H1 (cell line): ENCODE results near the gene FAM83B. TPM values are rescaled to one million over a fixed set of nuclear protein-coding genes. Genes with fewer than 3 reads are reported as not detected.

ENCODE experiments used
- CTCF ChIA-PET: fragments of 300-600 bp; sonication (Branson Sonifier 250); formaldehyde crosslinking; loops from one replicate; lab custom pipeline; 2021; ENCODE audit not compliant: partially characterized antibody; lab: Charles Lee
- POLR2A ChIA-PET: fragments of 300-600 bp; sonication (Branson Sonifier 250); formaldehyde crosslinking; loops from one replicate; lab custom pipeline; 2021; ENCODE audit warnings: inconsistent platforms; ENCODE audit not compliant: partially characterized antibody; lab: Charles Lee
- DNase-seq, 2 experiments: peaks; one replicate each; pipeline versions ENCODE4 v3.0.0 to v3.0.0-alpha.2; 2010 to 2022; ENCODE audit warnings: low spot score in 2 of 2, low read depth in 1 of 2, mixed read lengths in 1 of 2
- FAIRE-seq: peaks from 2 replicates; lab custom pipeline; 2011; peaks lifted over from hg19 to GRCh38; lab: Jason Lieb, UNC
- H2AFZ ChIP-seq: 2 replicates; pipeline ENCODE4 v1.8.1; 2012; ENCODE audit warnings: low read length, inconsistent platforms
- H2AK5ac ChIP-seq: 2 replicates; pipeline ENCODE4 v1.6.1; 2013; ENCODE audit warnings: low read depth, low read length
- H2BK120ac ChIP-seq: replicated peaks from 2 replicates; pipeline ENCODE3; 2013; ENCODE audit warnings: low read depth, low read length, inconsistent platforms
- H2BK12ac ChIP-seq: 2 replicates; pipeline ENCODE4 v1.6.1; 2013; ENCODE audit warnings: low read depth, low read length
- H2BK15ac ChIP-seq: 2 replicates; pipeline ENCODE4 v1.6.1; 2013; ENCODE audit warnings: low read length
- H2BK20ac ChIP-seq: 2 replicates; pipeline ENCODE4 v1.6.1; 2013; ENCODE audit warnings: low read length
- H2BK5ac ChIP-seq: 2 replicates; pipeline ENCODE4 v1.6.1; 2013; ENCODE audit warnings: low read depth, low read length
- H3K14ac ChIP-seq: 2 replicates; pipeline ENCODE4 v1.6.1; 2013; ENCODE audit warnings: inconsistent platforms; ENCODE audit not compliant: insufficient read length
- H3K18ac ChIP-seq: 2 replicates; pipeline ENCODE4 v1.6.1; 2013; ENCODE audit warnings: low read length; ENCODE audit errors: extremely low read depth
- H3K23ac ChIP-seq: 2 replicates; pipeline ENCODE4 v1.6.1; 2013; ENCODE audit warnings: inconsistent platforms; ENCODE audit not compliant: insufficient read length
- H3K23me2 ChIP-seq: 2 replicates; pipeline ENCODE4 v1.6.1; 2013; ENCODE audit warnings: low read depth, low read length
- H3K27ac ChIP-seq: 2 replicates; pipeline ENCODE4 v1.6.1; 2011; ENCODE audit warnings: low read depth, low read length, inconsistent platforms
- H3K27me3 ChIP-seq, 4 experiments: replicated peaks in 1 of 4; 1 replicate in 1 of 4; 2 replicates in 3 of 4; pipeline versions ENCODE4 v1.6.1 to v1.8.1; 2011 to 2013; ENCODE audit warnings: low read length in 3 of 4, mild to moderate bottlenecking in 3 of 4, inconsistent platforms in 2 of 4, mixed read lengths in 2 of 4, moderate library complexity in 1 of 4; ENCODE audit not compliant: control insufficient read depth in 3 of 4, insufficient read depth in 3 of 4; ENCODE audit errors: extremely low read depth in 1 of 4
- H3K36me3 ChIP-seq, 4 experiments: 2 replicates each; pipeline versions ENCODE4 v1.6.1 to v1.8.1; 2011 to 2013; ENCODE audit warnings: mild to moderate bottlenecking in 4 of 4, low read length in 3 of 4, moderate library complexity in 2 of 4, control low read depth in 1 of 4, inconsistent platforms in 1 of 4; ENCODE audit not compliant: insufficient read depth in 4 of 4, control insufficient read depth in 2 of 4
- H3K4ac ChIP-seq: replicated peaks from 2 replicates; pipeline ENCODE3; 2013; ENCODE audit warnings: low read length, low read depth, mixed read lengths, inconsistent platforms; ENCODE audit not compliant: insufficient read length
- H3K4me1 ChIP-seq, 4 experiments: replicated peaks in 1 of 4; 1 replicate in 1 of 4; 2 replicates in 3 of 4; pipeline versions ENCODE4 v1.6.1 to v1.8.1; 2011 to 2013; ENCODE audit warnings: low read length in 3 of 4, inconsistent platforms in 2 of 4, mixed read lengths in 1 of 4; ENCODE audit not compliant: insufficient read depth in 4 of 4, control insufficient read depth in 3 of 4
- H3K4me2 ChIP-seq, 2 experiments: 2 replicates each; pipeline versions ENCODE4 v1.6.1 to v1.8.1; 2011 to 2013; ENCODE audit warnings: low read depth in 2 of 2, low read length in 2 of 2, control low read depth in 1 of 2, inconsistent platforms in 1 of 2, mild to moderate bottlenecking in 1 of 2; ENCODE audit not compliant: insufficient read depth in 1 of 2
- H3K4me3 ChIP-seq, 4 experiments: fragments of 200-600, 300-600 bp in 1 of 4; sonication (generic), shearing (Covaris generic), sonication (Bioruptor Twin) in 1 of 4; 2 replicates each; pipeline versions ENCODE4 v1.5.1 to v1.8.1; 2011 to 2016; ENCODE audit warnings: low read length in 4 of 4, low read depth in 3 of 4, control low read depth in 2 of 4, inconsistent platforms in 2 of 4, mild to moderate bottlenecking in 2 of 4, mixed read lengths in 1 of 4, moderate library complexity in 1 of 4; ENCODE audit not compliant: insufficient read depth in 2 of 4; ENCODE audit errors: extremely low read depth in 1 of 4
- H3K56ac ChIP-seq: replicated peaks from 2 replicates; pipeline ENCODE3; 2013; ENCODE audit warnings: low read depth, mild to moderate bottlenecking, mixed read lengths, low read length, inconsistent platforms; ENCODE audit not compliant: insufficient read length
- H3K79me1 ChIP-seq: 2 replicates; pipeline ENCODE4 v1.6.1; 2013; ENCODE audit warnings: low read depth, low read length, control low read depth
- H3K79me2 ChIP-seq, 2 experiments: 2 replicates each; pipeline versions ENCODE4 v1.6.1 to v1.8.1; 2012 to 2013; ENCODE audit warnings: low read length in 2 of 2, mild to moderate bottlenecking in 2 of 2, inconsistent platforms in 1 of 2; ENCODE audit not compliant: insufficient read depth in 2 of 2, control insufficient read depth in 1 of 2
- H3K9ac ChIP-seq, 4 experiments: replicated peaks in 1 of 4; 1 replicate in 1 of 4; 2 replicates in 3 of 4; pipeline versions ENCODE4 v1.6.1 to v1.8.1; 2011 to 2013; ENCODE audit warnings: low read depth in 3 of 4, low read length in 3 of 4, control low read depth in 2 of 4, mild to moderate bottlenecking in 2 of 4, moderate library complexity in 2 of 4, inconsistent platforms in 1 of 4; ENCODE audit errors: extremely low read depth in 1 of 4
- H3K9me3 ChIP-seq, 2 experiments: 2 replicates each; pipeline versions ENCODE4 v1.6.1 to v1.8.1; 2012 to 2013; ENCODE audit warnings: mild to moderate bottlenecking in 2 of 2, moderate library complexity in 2 of 2, control low read depth in 1 of 2, inconsistent platforms in 1 of 2, low read depth in 1 of 2, low read length in 1 of 2, mixed read lengths in 1 of 2; ENCODE audit not compliant: insufficient read depth in 2 of 2
- H4K20me1 ChIP-seq, 2 experiments: replicated peaks in 1 of 2; 2 replicates each; pipeline versions ENCODE3 to v1.8.1; 2011 to 2013; ENCODE audit warnings: inconsistent platforms in 2 of 2, low read length in 2 of 2, mild to moderate bottlenecking in 1 of 2; ENCODE audit not compliant: insufficient read depth in 2 of 2, control insufficient read depth in 1 of 2
- H4K5ac ChIP-seq: 2 replicates; pipeline ENCODE4 v1.6.1; 2013; ENCODE audit warnings: low read length, low read depth, mixed read lengths, inconsistent platforms; ENCODE audit not compliant: insufficient read length
- H4K8ac ChIP-seq: 2 replicates; pipeline ENCODE4 v1.8.0; 2013; ENCODE audit warnings: mild to moderate bottlenecking, moderate library complexity, low read length, inconsistent platforms; ENCODE audit not compliant: insufficient read depth; ENCODE audit errors: extremely low read depth
- H4K91ac ChIP-seq: replicated peaks from 2 replicates; pipeline ENCODE3; 2013; ENCODE audit warnings: low read length, mixed read lengths, inconsistent platforms; ENCODE audit not compliant: insufficient read length
- CBX8 ChIP-seq: fragments of 300-800, 300-1000 bp; sonication (generic); IDR thresholded peaks from 2 replicates; pipeline ENCODE4 v1.7.1; 2016; ENCODE audit warnings: low read depth, low read length, borderline replicate concordance
- CTBP2 ChIP-seq: IDR thresholded peaks from 2 replicates; pipeline ENCODE4 v1.7.0; 2011; ENCODE audit warnings: borderline replicate concordance, mild to moderate bottlenecking, moderate library complexity, mixed read lengths, low read length; ENCODE audit not compliant: insufficient read depth, insufficient read length
- FOSL1 ChIP-seq: IDR thresholded peaks from 2 replicates; pipeline ENCODE4 v1.6.1; 2011; ENCODE audit warnings: mild to moderate bottlenecking, low read depth, low read length, moderate library complexity; ENCODE audit not compliant: insufficient read depth
- GABPA ChIP-seq: IDR thresholded peaks from 2 replicates; pipeline ENCODE4 v1.6.1; 2011; ENCODE audit warnings: mild to moderate bottlenecking, low read length, moderate library complexity, borderline replicate concordance; ENCODE audit not compliant: insufficient read depth
- HDAC6 ChIP-seq: IDR thresholded peaks from one replicate; pipeline ENCODE4 v1.7.1; 2012; ENCODE audit warnings: low read depth, mild to moderate bottlenecking, inconsistent platforms, low read length, moderate library complexity
- NANOG ChIP-seq: IDR thresholded peaks from 2 replicates; pipeline ENCODE4 v1.6.1; 2011; ENCODE audit warnings: low read length, low read depth, mild to moderate bottlenecking, inconsistent platforms; ENCODE audit not compliant: insufficient read depth, poor library complexity, severe bottlenecking
- NRF1 ChIP-seq: IDR thresholded peaks from 2 replicates; pipeline ENCODE4 v1.6.1; 2011; ENCODE audit warnings: mild to moderate bottlenecking, low read depth, low read length, improper control_type of control experiment
- POLR2A ChIP-seq, 2 experiments: IDR thresholded peaks; 1 replicate in 1 of 2; 2 replicates in 1 of 2; pipeline ENCODE4 v1.6.1; 2011; ENCODE audit warnings: low read depth in 2 of 2, low read length in 2 of 2, mild to moderate bottlenecking in 2 of 2; ENCODE audit errors: control extremely low read depth in 1 of 2
- POLR2AphosphoS5 ChIP-seq: IDR thresholded peaks from 2 replicates; pipeline ENCODE4 v1.6.1; 2011; ENCODE audit warnings: low read depth, low read length
- RXRA ChIP-seq: IDR thresholded peaks from 2 replicates; pipeline ENCODE4 v1.6.1; 2011; ENCODE audit warnings: low read depth, mild to moderate bottlenecking, low read length, moderate library complexity; ENCODE audit not compliant: insufficient read depth
- SIX5 ChIP-seq: IDR thresholded peaks from 2 replicates; pipeline ENCODE4 v1.6.1; 2011; ENCODE audit warnings: mild to moderate bottlenecking, low read depth, low read length
- SP4 ChIP-seq: IDR thresholded peaks from 2 replicates; pipeline ENCODE4 v1.6.1; 2012; ENCODE audit warnings: low read length, inconsistent platforms
- SRF ChIP-seq: IDR thresholded peaks from 2 replicates; pipeline ENCODE4 v1.6.1; 2011; ENCODE audit warnings: mild to moderate bottlenecking, low read depth, low read length, moderate library complexity
- TAF7 ChIP-seq: optimal IDR thresholded peaks from 2 replicates; pipeline ENCODE3; 2011; ENCODE audit warnings: low read depth, mild to moderate bottlenecking, inconsistent platforms, low read length, moderate library complexity, borderline replicate concordance
- TCF12 ChIP-seq: IDR thresholded peaks from 2 replicates; pipeline ENCODE4 v1.6.1; 2011; ENCODE audit warnings: low read depth, mild to moderate bottlenecking, low read length
- WGBS, 2 experiments: shearing (Covaris generic) in 1 of 2; methylation state at CpG; one replicate each; pipeline versions ENCODE4 v1.1.6 to v1.1.7; 2013 to 2015; ENCODE audit warnings: low lambda C conversion rate in 2 of 2, mixed read lengths in 2 of 2, inconsistent platforms in 1 of 2, low coverage in 1 of 2, missing lambda C conversion rate in 1 of 2; ENCODE audit not compliant: insufficient replicate concordance in 2 of 2, insufficient coverage in 1 of 2, insufficient read length in 1 of 2; ENCODE audit errors: extremely low coverage in 1 of 2, missing lambda C conversion rate in 1 of 2; 5-methylcytosine and 5-hydroxymethylcytosine counted together
- polyA plus RNA-seq, 7 experiments: library from polyadenylated mRNA; depleted of rRNA in 3 of 7; stranded (reverse) in 5 of 7; unstranded in 2 of 7; fragments of >200 nt in 5 of 7; fragments of 200-250 nt in 2 of 7; gene quantifications; 1 replicate in 5 of 7; 2 replicates in 1 of 7; 4 replicates in 1 of 7; pipeline versions ENCODE4 v1.2.1 to v1.2.3, GENCODE V29; 2011 to 2013; ENCODE audit warnings: missing spikeins in 2 of 7, mixed read lengths in 2 of 7
- total RNA-seq: library from RNA; stranded (reverse); fragmentation: NEBNext Ultra II Directional; extraction: Animal tissue kit (Norgen Biotek cat#: 25700); gene quantifications from 2 replicates; pipeline ENCODE4 v1.2.1, GENCODE V29; 2021
- TF ChIP-seq, protein P1 (sequence below): IDR thresholded peaks from 2 replicates; pipeline ENCODE4 v1.6.1; 2012; ENCODE audit warnings: inconsistent platforms

The FAM83B gene
- total and polyA plus RNA-seq, 2 of the 8 experiments (the other 6 are each of a cell fraction or from before 2014, with no cell fraction given): 0.71 to 5.7 TPM

DNA sequence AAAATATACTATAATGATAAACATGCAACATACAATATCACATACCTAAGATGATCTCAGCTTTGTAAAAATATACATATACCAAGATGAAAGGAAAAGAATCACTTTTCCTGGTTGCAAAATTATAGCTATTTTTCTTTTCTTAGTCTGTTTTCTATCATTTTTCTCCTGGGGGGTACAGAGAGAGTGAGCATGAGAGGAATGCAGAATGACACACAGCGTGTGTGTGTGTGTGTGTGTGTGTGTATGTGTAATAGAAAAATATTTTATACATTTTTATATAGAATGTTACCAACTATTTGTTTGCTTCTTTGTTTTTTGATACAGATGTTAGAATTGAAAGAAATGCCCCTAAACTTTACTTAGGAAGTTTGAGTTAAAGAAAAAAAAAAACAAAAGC, 64.3 kb downstream of the FAM83B start:
- Histone ChIP-seq H3K27me3 (no peaks in the 10 kb centered on the region), H3K4me2 (no peak overlapping the region), H4K20me1 (no peaks in the 10 kb centered on the region), H2AK5ac (no peak overlapping the region), H2BK120ac (no peak overlapping the region), H3K27ac (no peak overlapping the region), H3K4ac (no peak overlapping the region), H4K8ac (no peak overlapping the region), H2BK5ac (no peak overlapping the region), H4K5ac (no peak overlapping the region), H3K23me2 (no peaks in the 10 kb centered on the region), H4K91ac (no peak overlapping the region), H3K18ac (no peak overlapping the region), H3K23ac (no peak overlapping the region), H3K4me3 (no peak overlapping the region), H3K79me2 (no peaks in the 10 kb centered on the region), H2BK15ac (no peak overlapping the region), H3K14ac (no peak overlapping the region), H2AFZ (no peak overlapping the region), H2BK12ac (no peak overlapping the region), H2BK20ac (no peak overlapping the region), H3K4me1 (no peaks in the 10 kb centered on the region), H3K9ac (no peak overlapping the region), H3K56ac (no peak overlapping the region), H3K9me3 (no peaks in the 10 kb centered on the region), H3K79me1 (no peaks in the 10 kb centered on the region), H3K36me3 (no peaks in the 10 kb centered on the region)
- FAIRE-seq: no peak
- ChIA-PET CTCF (no interaction called here), POLR2A (no interaction called here)
- WGBS, 2 experiments: 52% methylated on average over 1 of the region's 1 CpG; no CpG with 5 or more reads in 1 of the 2 experiments
- no peak for DNase-seq
- TF ChIP-seq NRF1: no peak
- TF ChIP-seq CBX8: no peak
- no peak for TF ChIP-seq GABPA
- no peak for TF ChIP-seq SRF
- no peak for TF ChIP-seq TAF7
- TF ChIP-seq SIX5: no peak
- no peak for TF ChIP-seq TCF12
- no peak for TF ChIP-seq FOSL1
- TF ChIP-seq CTBP2: no peak
- no peak for TF ChIP-seq POLR2AphosphoS5
- TF ChIP-seq, protein P1, sequence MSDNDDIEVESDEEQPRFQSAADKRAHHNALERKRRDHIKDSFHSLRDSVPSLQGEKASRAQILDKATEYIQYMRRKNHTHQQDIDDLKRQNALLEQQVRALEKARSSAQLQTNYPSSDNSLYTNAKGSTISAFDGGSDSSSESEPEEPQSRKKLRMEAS: no peak
- no peak for TF ChIP-seq HDAC6
- TF ChIP-seq POLR2A (IDR thresholded peaks at IDR 0.05; ENCODE audit: control extremely low read depth in 1 of 2, low read depth in 2 of 2, low read length in 2 of 2): no peak
- no peak for TF ChIP-seq NANOG
- TF ChIP-seq SP4: no peak
- no peak for TF ChIP-seq RXRA
